DMS 273 treated with DMSO at 0.1 percent for 48 hours (cell line): ENCODE results near the gene BTBD6.

Experiments
- DNase-seq: peaks from one replicate; lab custom pipeline; 2025; lab: John Stamatoyannopoulos, UW

Gene BTBD6

GRCh38 chr14:105211086-105211757 is 37.1 kb upstream of the BTBD6 start:
- DNase-seq = no peak

- no peak for DNase-seq
These were observed 36.6 kb upstream of the BTBD6 start for GRCh38 chr14:105211758-105212089.

- DNase-seq = no peak
These were observed 35.6 kb upstream of the BTBD6 start for GRCh38 chr14:105212541-105213300.

GRCh38 chr14:105213361-105213760 is 35.0 kb upstream of the BTBD6 start:
- no peak for DNase-seq

- DNase-seq = no peak
These were observed 33.9 kb upstream of the BTBD6 start for GRCh38 chr14:105214324-105214915.

- DNase-seq = no peak
These were observed 32.7 kb upstream of the BTBD6 start for GRCh38 chr14:105215602-105216001.

GRCh38 chr14:105216490-105217247 is 31.7 kb upstream of the BTBD6 start:
- DNase-seq = no peak

GRCh38 chr14:105217774-105218173 is 30.6 kb upstream of the BTBD6 start:
- DNase-seq = no peak

GRCh38 chr14:105218611-105219010 is 29.7 kb upstream of the BTBD6 start:
- DNase-seq = no peak

- no peak for DNase-seq
These were observed 29.2 kb upstream of the BTBD6 start for GRCh38 chr14:105219043-105219612.

GRCh38 chr14:105219753-105220152 is 28.6 kb upstream of the BTBD6 start:
- DNase-seq = no peak

- DNase-seq = no peak
These were observed 27.4 kb upstream of the BTBD6 start for GRCh38 chr14:105220699-105221597.

- no peak for DNase-seq
These were observed 26.6 kb upstream of the BTBD6 start for GRCh38 chr14:105221598-105222178.

- DNase-seq = no peak
These were observed 25.1 kb upstream of the BTBD6 start for GRCh38 chr14:105223260-105223659.

- DNase-seq = no peak
These were observed 24.4 kb upstream of the BTBD6 start for GRCh38 chr14:105223770-105224544.

- DNase-seq = no peak
These were observed 23.3 kb upstream of the BTBD6 start for GRCh38 chr14:105224845-105225570.

- DNase-seq = no peak
These were observed 22.1 kb upstream of the BTBD6 start for GRCh38 chr14:105226198-105226597.

GRCh38 chr14:105227346-105227745 is 21.0 kb upstream of the BTBD6 start:
- DNase-seq = no peak

GRCh38 chr14:105228562-105228961 is 19.8 kb upstream of the BTBD6 start:
- DNase-seq = no peak
